HepG2 (cell line): ENCODE results near the gene GATM. TPM values are rescaled to one million over a fixed set of nuclear protein-coding genes. Genes with fewer than 3 reads are reported as not detected.
A peak's percentile ranks its signal among the peaks of the same experiment; 100 is the strongest.

ENCODE experiments used
- BCL6 ChIP-seq: IDR thresholded peaks from 2 replicates; pipeline ENCODE4 v1.6.1; 2016; ENCODE audit warnings: missing genetic modification reagents, missing compliant biosample characterization
- DBP ChIP-seq: sonication (generic); formaldehyde crosslinking; IDR thresholded peaks from 2 replicates; pipeline ENCODE4 v1.4.0; 2020; ENCODE audit warnings: missing genetic modification reagents; ENCODE audit errors: not compliant biosample characterization
- FOXP4 ChIP-seq: sonication (generic); formaldehyde crosslinking; IDR thresholded peaks from 2 replicates; pipeline ENCODE4 v1.4.0; 2020; ENCODE audit warnings: missing genetic modification reagents
- HDAC6 ChIP-seq: fragments of 200-600 bp; sonication (generic); IDR thresholded peaks from 2 replicates; pipeline ENCODE4 v1.7.0; 2017; ENCODE audit warnings: mild to moderate bottlenecking, antibody characterized with exemption, low read length, low read depth
- NKX3-1 ChIP-seq: sonication (generic); formaldehyde crosslinking; IDR thresholded peaks from 2 replicates; pipeline ENCODE4 v1.5.0; 2020; ENCODE audit warnings: missing genetic modification reagents
- NR2F6 ChIP-seq, 2 experiments: IDR thresholded peaks; 2 replicates each; pipeline ENCODE4 v1.6.1; 2016; ENCODE audit warnings: antibody characterized with exemption in 1 of 2, mild to moderate bottlenecking in 1 of 2
- NRL ChIP-seq: sonication (generic); formaldehyde crosslinking; IDR thresholded peaks from 2 replicates; pipeline ENCODE4 v1.5.0; 2020; ENCODE audit warnings: missing genetic modification reagents, mild to moderate bottlenecking, moderate library complexity, borderline replicate concordance
- PAXIP1 ChIP-seq: sonication (generic); formaldehyde crosslinking; conservative IDR thresholded peaks from 2 replicates; pipeline ENCODE4 v1.4.0; 2020; ENCODE audit warnings: mild to moderate bottlenecking, missing genetic modification reagents, moderate library complexity
- RXRB ChIP-seq: IDR thresholded peaks from 2 replicates; pipeline ENCODE4 v1.6.1; 2016; ENCODE audit warnings: borderline replicate concordance, missing genetic modification reagents, missing compliant biosample characterization
- SIX4 ChIP-seq: sonication (generic); formaldehyde crosslinking; IDR thresholded peaks from 2 replicates; pipeline ENCODE4 v1.4.0; 2020; ENCODE audit warnings: missing genetic modification reagents
- SMAD3 ChIP-seq: sonication (generic); formaldehyde crosslinking; IDR thresholded peaks from 2 replicates; pipeline ENCODE4 v1.4.0; 2020; ENCODE audit warnings: missing genetic modification reagents
- TCF7 ChIP-seq: sonication (generic); IDR thresholded peaks from 2 replicates; pipeline ENCODE4 v1.6.1; 2016; ENCODE audit warnings: antibody characterized with exemption, low read depth
- THAP11 ChIP-seq: IDR thresholded peaks from 2 replicates; pipeline ENCODE4 v1.6.1; 2016; ENCODE audit warnings: missing biosample characterization, missing genetic modification reagents
- ZEB1 ChIP-seq: IDR thresholded peaks from 2 replicates; pipeline ENCODE4 v1.6.1; 2012; ENCODE audit warnings: mild to moderate bottlenecking, low read depth, inconsistent platforms; ENCODE audit not compliant: insufficient replicate concordance
- ZNF446 ChIP-seq: sonication (generic); formaldehyde crosslinking; IDR thresholded peaks from 2 replicates; pipeline ENCODE4 v1.5.0; 2020; ENCODE audit warnings: mild to moderate bottlenecking, missing genetic modification reagents
- ZNF589 ChIP-seq: sonication (generic); formaldehyde crosslinking; conservative IDR thresholded peaks from 2 replicates; pipeline ENCODE4 v1.8.0; 2022; ENCODE audit warnings: mild to moderate bottlenecking, moderate library complexity, missing genetic modification reagents
- ZNF609 ChIP-seq: sonication (generic); formaldehyde crosslinking; IDR thresholded peaks from 2 replicates; pipeline ENCODE4 v1.4.0; 2020; ENCODE audit warnings: mild to moderate bottlenecking, missing genetic modification reagents, borderline replicate concordance
- ZNF775 ChIP-seq: sonication (generic); formaldehyde crosslinking; IDR thresholded peaks from 2 replicates; pipeline ENCODE4 v1.4.0; 2020; ENCODE audit warnings: missing genetic modification reagents, mild to moderate bottlenecking, moderate library complexity, borderline replicate concordance
- ZNF883 ChIP-seq: sonication (generic); formaldehyde crosslinking; IDR thresholded peaks from 2 replicates; pipeline ENCODE4 v1.5.1; 2020; ENCODE audit warnings: mild to moderate bottlenecking, missing genetic modification reagents; ENCODE audit errors: not compliant biosample characterization
- polyA plus RNA-seq, 8 experiments: library from polyadenylated mRNA; depleted of rRNA in 3 of 8; stranded (reverse) in 7 of 8; unstranded in 1 of 8; fragments of >200 nt; fragmentation: Illumina TruSeq in 4 of 8; extraction: Trizol in 4 of 8; gene quantifications; 2 replicates each; pipeline versions ENCODE4 v1.2.1 to v1.2.3, GENCODE V29; 2011 to 2016; ENCODE audit warnings: low read depth in 4 of 8, missing spikeins in 1 of 8, mixed read lengths in 1 of 8; ENCODE audit not compliant: insufficient read depth in 1 of 8
- total RNA-seq, 5 experiments: library from RNA; depleted of rRNA; stranded (reverse); fragments of >200 nt; fragmentation: Illumina TruSeq; extraction: Trizol; gene quantifications; 2 replicates each; pipeline ENCODE4 v1.2.3, GENCODE V29; 2016; ENCODE audit warnings: low read depth in 1 of 5

GATM gene
- total and polyA plus RNA-seq, 2 of the 13 experiments (the other 11 are each of a cell fraction or from before 2014, with no cell fraction given), result 2.1 to 16.8 TPM

- peak; percentile 77 for TF ChIP-seq ZEB1
- no peak for TF ChIP-seq ZNF589 (CRISPR knock-in tag)
- TF ChIP-seq ZNF883 (CRISPR knock-in tag), result no peak
- TF ChIP-seq ZNF609 (CRISPR knock-in tag), result no peak
- TF ChIP-seq BCL6 (CRISPR knock-in tag), result 0 out of 2 replicates have a peak, but pooled peaks have one; percentile 10
- no peak for TF ChIP-seq HDAC6
- no peak for TF ChIP-seq ZNF446 (CRISPR knock-in tag)
- peak; percentile 54 for TF ChIP-seq PAXIP1
- no peak for TF ChIP-seq NRL (CRISPR knock-in tag)
- TF ChIP-seq FOXP4 (CRISPR knock-in tag), result no peak
- TF ChIP-seq TCF7, result peak; percentile 46; the same call in 1 of the 2 replicates
- TF ChIP-seq SIX4 (CRISPR knock-in tag), result no peak
- TF ChIP-seq THAP11 (CRISPR knock-in tag), result no peak
- TF ChIP-seq NR2F6 (IDR thresholded peaks at IDR 0.05), result peak; percentile 42; the same call in 1 of the 2 replicates
- no peak for TF ChIP-seq NR2F6 (CRISPR knock-in tag; IDR thresholded peaks at IDR 0.05)
- peak; percentile 48; the same call in 1 of the 2 replicates for TF ChIP-seq RXRB (CRISPR knock-in tag)
- no peak for TF ChIP-seq NKX3-1 (CRISPR knock-in tag)
- TF ChIP-seq DBP (CRISPR knock-in tag), result no peak
- no peak for TF ChIP-seq SMAD3 (CRISPR knock-in tag)
- TF ChIP-seq ZNF775 (CRISPR knock-in tag), result no peak
Observed at GRCh38 chr15:45347989-45348388, 30.4 kb downstream of the GATM start (continued).
